Endothelial cell of umbilical vein (primary cell): ENCODE data around the gene SNW1. TPM values are rescaled to one million over a fixed set of nuclear protein-coding genes. Genes with fewer than 3 reads are reported as not detected.
"Not testable (repeated sequence)": the region's sequence is repeated elsewhere in the genome, so short reads cannot be mapped to it uniquely, and the experiment has no call there.

ENCODE experiments used
- BruUV-seq: library from RNA; stranded (reverse); fragments of 400-500 nt; replicated peaks from 2 replicates; lab custom pipeline; 2021; lab: Mats Ljungman, UMichigan
- CTCF ChIA-PET: fragments of 300-600, 350-600 bp; sonication (Branson Sonifier 250); formaldehyde crosslinking; loops from one replicate; lab custom pipeline; 2021; ENCODE audit warnings: antibody characterized with exemption, inconsistent platforms; lab: Charles Lee
- POLR2A ChIA-PET: fragments of 300-600, 350-600 bp; sonication (Branson Sonifier 250); formaldehyde crosslinking; loops from one replicate; lab custom pipeline; 2021; ENCODE audit warnings: antibody characterized with exemption, inconsistent platforms; lab: Charles Lee
- DNase-seq: peaks from one replicate; pipeline ENCODE4 v3.0.0-alpha.2; 2011; ENCODE audit warnings: low read depth, low spot score
- FAIRE-seq: peaks from 2 replicates; lab custom pipeline; 2011; peaks lifted over from hg19 to GRCh38; lab: Jason Lieb, UNC
- H2AFZ ChIP-seq: 2 replicates; pipeline ENCODE4 v1.6.0; 2012; ENCODE audit warnings: low read depth, low read length, control low read depth, inconsistent platforms
- H3K27ac ChIP-seq: 2 replicates; pipeline ENCODE4 v1.5.1; 2011; ENCODE audit warnings: low read depth, mild to moderate bottlenecking, control low read depth, low read length, moderate library complexity; ENCODE audit not compliant: insufficient read depth
- H3K27me3 ChIP-seq, 2 experiments: 2 replicates each; pipeline versions ENCODE4 v1.6.0 to v1.6.1; 2011; ENCODE audit warnings: low read length in 2 of 2, mixed read lengths in 1 of 2; ENCODE audit not compliant: control insufficient read depth in 2 of 2, insufficient read depth in 2 of 2
- H3K36me3 ChIP-seq, 2 experiments: 2 replicates in 1 of 2; 3 replicates in 1 of 2; pipeline ENCODE4 v1.5.1; 2011; ENCODE audit warnings: low read length in 2 of 2, mild to moderate bottlenecking in 1 of 2, moderate library complexity in 1 of 2; ENCODE audit not compliant: control insufficient read depth in 2 of 2, insufficient read depth in 2 of 2; ENCODE audit errors: extremely low read depth in 1 of 2
- H3K4me1 ChIP-seq: 3 replicates; pipeline ENCODE4 v1.5.1; 2011; ENCODE audit warnings: mild to moderate bottlenecking, low read length; ENCODE audit not compliant: control insufficient read depth, insufficient read depth; ENCODE audit errors: extremely low read depth
- H3K4me2 ChIP-seq: 2 replicates; pipeline ENCODE4 v1.6.1; 2011; ENCODE audit warnings: low read length, control low read depth, mixed read lengths; ENCODE audit not compliant: insufficient read depth
- H3K4me3 ChIP-seq, 3 experiments: fragments of 200-600 bp in 1 of 3; sonication (generic), shearing (Covaris generic) in 1 of 3; replicated peaks in 1 of 3; 2 replicates each; pipeline ENCODE4 v1.5.1; 2011 to 2016; ENCODE audit warnings: control low read depth in 3 of 3, low read length in 3 of 3, mild to moderate bottlenecking in 2 of 3, inconsistent platforms in 1 of 3, low read depth in 1 of 3, moderate library complexity in 1 of 3; ENCODE audit not compliant: insufficient read depth in 1 of 3
- H3K79me2 ChIP-seq: 2 replicates; pipeline ENCODE4 v1.6.0; 2012; ENCODE audit warnings: low read length, inconsistent platforms; ENCODE audit not compliant: control insufficient read depth, insufficient read depth
- H3K9ac ChIP-seq: replicated peaks from 2 replicates; pipeline ENCODE3; 2011; ENCODE audit warnings: low read length, control low read depth; ENCODE audit not compliant: insufficient read depth; ENCODE audit errors: extremely low read depth
- H3K9me1 ChIP-seq: replicated peaks from 3 replicates; pipeline ENCODE4 v1.6.0; 2011; ENCODE audit warnings: mild to moderate bottlenecking, low read length; ENCODE audit not compliant: control insufficient read depth, insufficient read depth; ENCODE audit errors: extremely low read depth
- H3K9me3 ChIP-seq: replicated peaks from 2 replicates; pipeline ENCODE4 v1.5.1; 2012; ENCODE audit warnings: low read length, inconsistent platforms; ENCODE audit not compliant: control insufficient read depth, insufficient read depth
- H4K20me1 ChIP-seq: replicated peaks from 2 replicates; pipeline ENCODE3; 2011; ENCODE audit warnings: mild to moderate bottlenecking, low read length; ENCODE audit not compliant: control insufficient read depth, insufficient read depth; ENCODE audit errors: extremely low read depth
- CTCF ChIP-seq, 2 donors: IDR thresholded peaks; 1 replicate in 1 of 2; 2 replicates in 1 of 2; pipeline ENCODE4 v1.5.1; 2011; ENCODE audit warnings: low read length in 2 of 2, mild to moderate bottlenecking in 2 of 2, moderate library complexity in 2 of 2, control low read depth in 1 of 2, inconsistent platforms in 1 of 2, low read depth in 1 of 2; ENCODE audit not compliant: insufficient read depth in 1 of 2; ENCODE audit errors: extremely low read depth in 1 of 2
- EZH2 ChIP-seq: IDR thresholded peaks from 2 replicates; pipeline ENCODE4 v1.6.1; 2012; ENCODE audit warnings: borderline replicate concordance, low read depth, mild to moderate bottlenecking, moderate library complexity, low read length, inconsistent platforms; ENCODE audit not compliant: severe bottlenecking
- FOS ChIP-seq: IDR thresholded peaks from 2 replicates; pipeline ENCODE4 v1.6.1; 2011; ENCODE audit warnings: mild to moderate bottlenecking, low read length, moderate library complexity, borderline replicate concordance; ENCODE audit not compliant: insufficient read depth
- GATA2 ChIP-seq: IDR thresholded peaks from 2 replicates; pipeline ENCODE4 v1.7.0; 2011; ENCODE audit warnings: low read depth, mild to moderate bottlenecking, moderate library complexity, mixed read lengths, low read length; ENCODE audit not compliant: insufficient read length, insufficient read depth
- JUN ChIP-seq: IDR thresholded peaks from 2 replicates; pipeline ENCODE4 v1.6.1; 2011; ENCODE audit warnings: borderline replicate concordance, low read depth; ENCODE audit not compliant: insufficient read length, insufficient read depth
- MAX ChIP-seq: IDR thresholded peaks from 2 replicates; pipeline ENCODE4 v1.6.1; 2011; ENCODE audit not compliant: insufficient read depth, insufficient read length
- MYC ChIP-seq: IDR thresholded peaks from one replicate; pipeline ENCODE4 v1.6.1; 2011; ENCODE audit warnings: mild to moderate bottlenecking, low read depth, low read length
- POLR2A ChIP-seq: IDR thresholded peaks from 2 replicates; pipeline ENCODE4 v1.6.1; 2012; ENCODE audit warnings: low read depth, mild to moderate bottlenecking, control low read depth, low read length
- POLR2AphosphoS5 ChIP-seq: IDR thresholded peaks from 2 replicates; pipeline ENCODE4 v1.6.1; 2012; ENCODE audit warnings: low read depth, mild to moderate bottlenecking, control low read depth, low read length, moderate library complexity; ENCODE audit not compliant: insufficient read depth
- dilution Hi-C: fragments of 300-500 bp; cut with MboI; formaldehyde crosslinking; loops from one replicate; pipeline ENCODE4 v1.15.0; 2019; ENCODE audit warnings: low sequenced_read_pairs; ENCODE audit not compliant: extremely low pct_ligation_motif_present
- intact Hi-C: fragments of 100-400 bp; cut with micrococcal nuclease; formaldehyde crosslinking; loops from one replicate; pipeline ENCODE4 v1.10.0; 2022
- polyA plus RNA-seq, 4 experiments: library from polyadenylated mRNA; depleted of rRNA in 3 of 4; stranded (reverse) in 3 of 4; unstranded in 1 of 4; fragments of >200 nt; gene quantifications; 2 replicates each; pipeline versions ENCODE4 v1.2.1 to v1.2.3, GENCODE V29; 2011 to 2012; ENCODE audit warnings: missing spikeins in 1 of 4
- total RNA-seq: library from RNA; stranded (reverse); gene quantifications from 2 replicates; pipeline ENCODE4 v1.2.3, GENCODE V29; 2021

Gene SNW1
- total and polyA plus RNA-seq, 2 donors (not counting 3 experiments of a cell fraction or from before 2014, with no cell fraction given) = 14.3 to 104 TPM

- H3K4me1 ChIP-seq = no peaks in the 10 kb centered on the region
- H3K9ac ChIP-seq = no peak overlapping the region
- H3K27me3 ChIP-seq = no peaks in the 10 kb centered on the region
- peaks cover 7 to 12% of the 10 kb centered on the region in 2 experiments for H3K36me3 ChIP-seq
- TF ChIP-seq MYC (no peak), JUN (no peak), GATA2 (no peak), FOS (no peak), EZH2 (no peak), POLR2AphosphoS5 (no peak), POLR2A (no peak), MAX (no peak), CTCF (IDR thresholded peaks at IDR 0.05; ENCODE audit: extremely low read depth in 1 of 2, insufficient read depth in 1 of 2, low read depth in 1 of 2, low read length in 2 of 2) (no peak)
- no peak for FAIRE-seq
- H3K27ac ChIP-seq = no peak overlapping the region
- dilution Hi-C loops = no loop called here
- no peaks in the 10 kb centered on the region for H3K9me3 ChIP-seq
- peaks cover 40% of the 10 kb centered on the region for H3K79me2 ChIP-seq
- H3K4me2 ChIP-seq = no peak overlapping the region
- CTCF ChIA-PET = interaction anchor here (0.7 to 1.5 kb wide), 4 partner anchors 9 to 40 kb away, joined by 3 to 7 read pairs (median 5); partner anchors contain the start of gene SNW1
- H4K20me1 ChIP-seq = peaks cover 2% of the 10 kb centered on the region
- intact Hi-C loops = no loop called here
- no peaks in the 10 kb centered on the region for H3K9me1 ChIP-seq
- no peak overlapping the region for H2AFZ ChIP-seq
- DNase-seq = no peak
- no TSS peak for BruUV-seq
- no peak overlapping the region for H3K4me3 ChIP-seq
- POLR2A ChIA-PET = interaction anchor here (0.9 kb wide), 1 partner anchor 8 kb away, joined by 3 read pairs; the partner anchor contains the start of gene SNW1
Measured at GRCh38 chr14:77752266-77752665, 8.7 kb downstream of the SNW1 start.

- POLR2A ChIA-PET, BruUV-seq, H3K9me1 ChIP-seq, H3K9me3 ChIP-seq, DNase-seq, dilution Hi-C loops, intact Hi-C loops, H3K27ac ChIP-seq, FAIRE-seq, H4K20me1 ChIP-seq, H2AFZ ChIP-seq, H3K4me2 ChIP-seq, H3K27me3 ChIP-seq, H3K4me3 ChIP-seq, H3K9ac ChIP-seq, H3K4me1 ChIP-seq: not testable (repeated sequence)
- Histone ChIP-seq H3K79me2 (peaks cover 29% of the 10 kb centered on the region), H3K36me3 (peaks cover 7 to 11% of the 10 kb centered on the region in 2 experiments)
- CTCF ChIA-PET = interaction anchor here (0.6 kb wide), 1 partner anchor 328 kb away, joined by 3 read pairs; no protein-coding TSS in a partner anchor
Measured at GRCh38 chr14:77747425-77747824, 13.5 kb downstream of the SNW1 start.
